Measurements from ENCODE around the gene H1-8. TPM values are rescaled to one million over a fixed set of nuclear protein-coding genes. Genes with fewer than 3 reads are reported as not detected.

The H1-8 gene
- total RNA-seq, 4 donors from 2014 or later: not detected

- no peaks in the 10 kb centered on the region for H3K27me3 ChIP-seq
- H3K27ac ChIP-seq (replicated peaks in 1 of 4): peak overlapping the region; percentile 4 to 47 (median 28)
- no peak for DNase-seq (ENCODE audit: extremely low spot score)
- H3K36me3 ChIP-seq: peaks cover 10 to 74% (median 61%) of the 10 kb centered on the region in 4 donors
- TF ChIP-seq POLR2A (IDR thresholded peaks at IDR 0.05; ENCODE audit: low read depth) (no peak), POLR2AphosphoS5 (IDR thresholded peaks at IDR 0.05) (no peak), EP300 (IDR thresholded peaks at IDR 0.05) (no peak), CTCF (IDR thresholded peaks at IDR 0.05) (no peak)
- H3K9me3 ChIP-seq: no peaks in the 10 kb centered on the region
- WGBS: 87% methylated on average over 10 of the region's 15 CpGs
- H3K4me1 ChIP-seq: peaks cover 70 to 89% (median 81%) of the 10 kb centered on the region in 4 donors
- no peak overlapping the region for H3K4me3 ChIP-seq
- intact Hi-C loops (cut with DNase I): no loop called here
These were observed 15.3 kb downstream of the H1-8 start for GRCh38 chr3:129558081-129558771.

DNA sequence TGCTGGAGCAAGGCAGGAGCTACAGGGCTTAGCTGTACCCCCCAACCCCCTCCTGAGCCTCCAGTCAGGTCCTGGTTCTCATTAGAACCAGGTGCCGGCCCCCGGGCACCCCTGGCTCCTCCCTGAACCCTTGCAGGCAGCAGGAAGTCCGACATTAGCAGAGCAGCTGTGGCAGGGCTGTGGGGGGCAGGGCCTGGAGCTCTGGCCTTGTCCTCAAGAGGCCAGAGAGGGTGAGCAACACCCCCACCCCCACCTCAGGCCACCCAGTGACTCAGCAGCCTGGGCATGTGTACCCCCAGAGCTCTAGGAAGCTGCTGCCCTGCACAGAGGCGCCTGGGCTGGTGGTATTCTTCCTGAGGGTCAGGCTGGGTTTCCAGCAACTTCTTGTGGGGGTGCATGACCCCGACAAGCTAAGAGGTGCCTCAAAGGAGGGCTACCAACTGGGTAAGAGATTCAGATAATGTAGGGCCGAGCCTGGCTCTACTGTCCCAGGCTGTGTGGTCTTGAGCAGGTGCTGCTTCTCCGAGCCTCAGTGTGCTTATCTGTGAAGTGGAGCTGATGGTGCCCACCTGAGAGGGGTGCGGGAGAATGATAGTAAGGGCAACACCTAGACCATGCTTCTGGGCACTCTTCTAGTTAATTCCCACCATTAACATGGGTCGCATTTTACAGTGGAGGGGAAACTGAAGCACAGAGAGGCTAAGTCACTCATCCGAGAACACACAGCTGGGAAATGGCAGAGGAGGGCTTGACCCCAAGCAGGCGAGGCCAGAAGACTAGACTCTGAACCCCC, 16.0 kb downstream of the H1-8 start:
- Histone ChIP-seq H3K4me1 (peaks cover 70 to 89% (median 79%) of the 10 kb centered on the region in 4 donors), H3K4me3 (no peak overlapping the region), H3K36me3 (peaks cover 10 to 82% (median 64%) of the 10 kb centered on the region in 4 donors), H3K27ac (replicated peaks in 1 of 4) (peak overlapping the region; percentile 2 to 47 (median 10)), H3K27me3 (no peaks in the 10 kb centered on the region), H3K9me3 (no peaks in the 10 kb centered on the region)
- no peak for TF ChIP-seq POLR2A (IDR thresholded peaks at IDR 0.05; ENCODE audit: low read depth)
- TF ChIP-seq POLR2AphosphoS5 (IDR thresholded peaks at IDR 0.05): no peak
- no peak for TF ChIP-seq EP300 (IDR thresholded peaks at IDR 0.05)
- no peak for TF ChIP-seq CTCF (IDR thresholded peaks at IDR 0.05)
- 100% methylated on average over 3 of the region's 11 CpGs for WGBS
- no peak for DNase-seq (ENCODE audit: extremely low spot score)
- intact Hi-C loops (cut with DNase I): no loop called here

- Histone ChIP-seq H3K27ac (replicated peaks in 1 of 4) (peak overlapping the region; percentile 74 to 86 (median 80)), H3K27me3 (no peaks in the 10 kb centered on the region), H3K4me3 (no peak overlapping the region), H3K4me1 (peaks cover 70 to 89% (median 79%) of the 10 kb centered on the region in 4 donors), H3K9me3 (no peaks in the 10 kb centered on the region), H3K36me3 (peaks cover 10 to 88% (median 69%) of the 10 kb centered on the region in 4 donors)
- WGBS: 91% methylated on average over 11 of the region's 20 CpGs
- no peak for DNase-seq (ENCODE audit: extremely low spot score)
- intact Hi-C loops (cut with DNase I): no loop called here
- TF ChIP-seq CTCF (IDR thresholded peaks at IDR 0.05): no peak
These were observed 16.6 kb downstream of the H1-8 start for GRCh38 chr3:129559565-129560079.

DNA sequence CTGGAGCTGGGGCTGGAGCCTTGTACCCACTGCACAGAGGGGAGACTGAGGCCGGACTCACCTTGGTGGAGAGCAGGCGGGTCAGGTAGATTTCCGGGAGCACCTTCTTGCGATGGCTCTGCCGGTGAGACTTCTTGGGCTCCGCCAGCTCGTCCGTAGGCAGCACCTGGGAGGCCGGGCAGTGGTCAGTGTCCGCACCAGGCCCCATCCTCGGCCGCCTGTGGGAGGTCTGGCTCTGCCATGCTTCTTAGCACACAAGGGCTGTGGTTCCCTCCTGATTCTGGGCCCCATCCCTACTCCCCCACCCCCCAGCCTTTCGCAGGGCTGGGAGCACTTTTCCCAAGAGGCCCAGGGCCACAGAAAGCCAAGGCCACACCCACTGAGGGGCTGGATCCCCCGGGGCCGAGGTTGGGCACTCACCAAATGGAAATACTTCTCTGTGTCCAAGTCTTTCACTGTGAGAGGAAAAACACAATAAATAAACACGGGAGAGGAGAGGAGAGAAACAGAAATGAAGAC, 17.4 kb downstream of the H1-8 start:
- Histone ChIP-seq H3K4me3 (peak overlapping the region in 2 of 4 donors; percentile 8 to 21), H3K27ac (replicated peaks in 1 of 4) (peak overlapping the region; percentile 74 to 86 (median 80)), H3K36me3 (peaks cover 10 to 93% (median 76%) of the 10 kb centered on the region in 4 donors), H3K4me1 (peaks cover 70 to 89% (median 79%) of the 10 kb centered on the region in 4 donors), H3K9me3 (no peaks in the 10 kb centered on the region), H3K27me3 (no peaks in the 10 kb centered on the region)
- 42% methylated on average over 6 of the region's 16 CpGs for WGBS
- TF ChIP-seq EP300 (IDR thresholded peaks at IDR 0.05): no peak
- TF ChIP-seq POLR2AphosphoS5 (IDR thresholded peaks at IDR 0.05): no peak
- TF ChIP-seq POLR2A (IDR thresholded peaks at IDR 0.05; ENCODE audit: low read depth): no peak
- no peak for TF ChIP-seq CTCF (IDR thresholded peaks at IDR 0.05)
- intact Hi-C loops (cut with DNase I): no loop called here
- no peak for DNase-seq (ENCODE audit: extremely low spot score)
